Activated CD8-positive, alpha-beta T cell treated with anti-CD3 and anti-CD28 coated beads for 36 hours (primary cell): ENCODE results near the gene MEF2C. TPM values are rescaled to one million over a fixed set of nuclear protein-coding genes. Genes with fewer than 3 reads are reported as not detected.
A peak's percentile ranks its signal among the peaks of the same experiment; 100 is the strongest.

Source experiments
- ATAC-seq: fragments of 200-7000 bp; cut with Tn5 transposase; one replicate; pipeline ENCODE4 v1.10.0; 2021; ENCODE audit warnings: mild to moderate bottlenecking, moderate library complexity
- CTCF ChIA-PET: fragments of 350-600 bp; sonication (Branson Sonifier 250); formaldehyde crosslinking; loops from one replicate; lab custom pipeline; 2021; ENCODE audit warnings: antibody characterized with exemption; lab: Charles Lee
- POLR2A ChIA-PET: fragments of 350-600 bp; sonication (Branson Sonifier 250); formaldehyde crosslinking; loops from one replicate; lab custom pipeline; 2021; ENCODE audit warnings: antibody characterized with exemption; lab: Charles Lee
- DNase-seq: peaks from one replicate; pipeline ENCODE4 v3.0.0-alpha.2; 2020
- H3K27ac Mint-ChIP-seq: one replicate; pipeline ENCODE4 v1.8.0; 2021; ENCODE audit warnings: mild to moderate bottlenecking, mixed read lengths
- H3K27me3 Mint-ChIP-seq: one replicate; pipeline ENCODE4 v1.8.0; 2021; ENCODE audit warnings: mixed read lengths
- H3K36me3 Mint-ChIP-seq: one replicate; pipeline ENCODE4 v1.8.0; 2021; ENCODE audit warnings: low read depth, mixed read lengths
- H3K4me1 Mint-ChIP-seq: one replicate; pipeline ENCODE4 v1.8.0; 2021; ENCODE audit warnings: low read depth, mixed read lengths
- H3K4me3 Mint-ChIP-seq: one replicate; pipeline ENCODE4 v1.8.0; 2021; ENCODE audit warnings: mild to moderate bottlenecking, moderate library complexity, mixed read lengths
- H3K9me3 Mint-ChIP-seq: one replicate; pipeline ENCODE4 v1.8.0; 2021; ENCODE audit warnings: mixed read lengths
- CTCF ChIP-seq: fragments of 200-600 bp; IDR thresholded peaks from one replicate; pipeline ENCODE4 v1.8.0; 2022; ENCODE audit warnings: antibody characterized with exemption, mild to moderate bottlenecking
- intact Hi-C: fragments of 100-400 bp; cut with micrococcal nuclease; formaldehyde crosslinking; loops from one replicate; pipeline ENCODE4 v1.10.0; 2022
- total RNA-seq, 2 experiments: library from RNA; stranded (reverse); gene quantifications; one replicate each; pipeline ENCODE4 v1.2.3, GENCODE V29; 2021

Gene MEF2C
- total RNA-seq, 2 experiments from 2014 or later, result 0.27 to 1.3 TPM

GRCh38 chr5:88846434-88846833, 36.5 kb downstream of the MEF2C start:
- DNase-seq, result no peak
- no peak overlapping the region for H3K4me3 Mint-ChIP-seq
- no peak for TF ChIP-seq CTCF
- intact Hi-C loops, result no loop called here
- CTCF ChIA-PET, result no interaction called here
- no peak overlapping the region for H3K27ac Mint-ChIP-seq
- ATAC-seq, result no peak
- POLR2A ChIA-PET, result interaction anchor here (1.0 kb wide), 1 partner anchor 13 kb away, joined by 3 read pairs; no protein-coding TSS in a partner anchor
- no peaks in the 10 kb centered on the region for H3K9me3 Mint-ChIP-seq
- no peaks in the 10 kb centered on the region for H3K36me3 Mint-ChIP-seq
- peaks cover 9% of the 10 kb centered on the region for H3K4me1 Mint-ChIP-seq
- H3K27me3 Mint-ChIP-seq, result peaks cover 9% of the 10 kb centered on the region

GRCh38 chr5:88845081-88845697, 37.8 kb downstream of the MEF2C start:
- Mint-ChIP-seq H3K27me3 (peaks cover 7% of the 10 kb centered on the region), H3K36me3 (no peaks in the 10 kb centered on the region), H3K4me3 (no peak overlapping the region), H3K27ac (no peak overlapping the region), H3K4me1 (peaks cover 9% of the 10 kb centered on the region), H3K9me3 (no peaks in the 10 kb centered on the region)
- DNase-seq (no peak), ATAC-seq (peak; percentile 74)
- CTCF ChIA-PET, result interaction anchor here (1.2 kb wide), 1 partner anchor 17 kb away, joined by 3 read pairs; no protein-coding TSS in a partner anchor
- intact Hi-C loops, result no loop called here
- TF ChIP-seq CTCF, result no peak
- POLR2A ChIA-PET, result no interaction called here

GRCh38 chr5:88842784-88843183, 40.2 kb downstream of the MEF2C start:
- H3K4me3 Mint-ChIP-seq, result no peak overlapping the region
- intact Hi-C loops, result no loop called here
- no peak for ATAC-seq
- no peaks in the 10 kb centered on the region for H3K36me3 Mint-ChIP-seq
- H3K27ac Mint-ChIP-seq, result no peak overlapping the region
- TF ChIP-seq CTCF, result no peak
- no peak for DNase-seq
- peaks cover 9% of the 10 kb centered on the region for H3K4me1 Mint-ChIP-seq
- CTCF ChIA-PET, result interaction anchor here (0.7 to 1.3 kb wide), 2 partner anchors 71 to 113 kb away, joined by 3 read pairs; no protein-coding TSS in a partner anchor
- peaks cover 7% of the 10 kb centered on the region for H3K27me3 Mint-ChIP-seq
- POLR2A ChIA-PET, result no interaction called here
- no peaks in the 10 kb centered on the region for H3K9me3 Mint-ChIP-seq

GRCh38 chr5:88841212-88841611, 41.8 kb downstream of the MEF2C start:
- no peak overlapping the region for H3K4me3 Mint-ChIP-seq
- H3K36me3 Mint-ChIP-seq, result no peaks in the 10 kb centered on the region
- peaks cover 13% of the 10 kb centered on the region for H3K4me1 Mint-ChIP-seq
- ChIA-PET CTCF (no interaction called here), POLR2A (no interaction called here)
- H3K27ac Mint-ChIP-seq, result no peak overlapping the region
- H3K27me3 Mint-ChIP-seq, result peaks cover 7% of the 10 kb centered on the region
- ATAC-seq, result no peak
- no peaks in the 10 kb centered on the region for H3K9me3 Mint-ChIP-seq
- intact Hi-C loops, result no loop called here
- DNase-seq, result no peak
- no peak for TF ChIP-seq CTCF

GRCh38 chr5:88840495-88840894, 42.5 kb downstream of the MEF2C start:
- CTCF ChIA-PET, result no interaction called here

More at GRCh38 chr5:88840495-88840894, 42.5 kb downstream of the MEF2C start:
- ATAC-seq, result no peak
- intact Hi-C loops, result no loop called here
- no peak overlapping the region for H3K4me3 Mint-ChIP-seq
- H3K4me1 Mint-ChIP-seq, result peaks cover 13% of the 10 kb centered on the region
- H3K9me3 Mint-ChIP-seq, result no peaks in the 10 kb centered on the region
- no peak for DNase-seq
- no peaks in the 10 kb centered on the region for H3K36me3 Mint-ChIP-seq
- no peak overlapping the region for H3K27ac Mint-ChIP-seq
- H3K27me3 Mint-ChIP-seq, result peaks cover 7% of the 10 kb centered on the region
- TF ChIP-seq CTCF, result no peak
- POLR2A ChIA-PET, result no interaction called here
